Esophagus squamous epithelium (tissue), 5 donors: ENCODE measurements around the gene PDE7B. TPM values are rescaled to one million over a fixed set of nuclear protein-coding genes. Genes with fewer than 3 reads are reported as not detected.

Experiments
- DNase-seq: peaks from one replicate; lab custom pipeline; 2025; lab: John Stamatoyannopoulos, UW
- H3K27ac ChIP-seq, 4 donors: fragments of 200-600 bp; sonication (generic); one replicate each; pipeline ENCODE4 v1.5.1; 2016 to 2019; ENCODE audit warnings: mild to moderate bottlenecking in 1 of 4
- H3K27me3 ChIP-seq, 4 donors: fragments of 200-600 bp; sonication (generic); 1 replicate in 3 of 4; 2 replicates in 1 of 4; pipeline versions ENCODE4 v1.5.1 to v1.6.0; 2017 to 2021; ENCODE audit warnings: antibody characterized with exemption in 1 of 4
- H3K36me3 ChIP-seq, 3 donors: fragments of 200-600 bp; sonication (generic); one replicate each; pipeline ENCODE4 v1.5.1; 2016 to 2019
- H3K4me1 ChIP-seq, 3 donors: fragments of 200-600 bp; sonication (generic); one replicate each; pipeline ENCODE4 v1.5.1; 2017 to 2019
- H3K4me3 ChIP-seq, 4 donors: fragments of 200-600 bp; sonication (generic); 1 replicate in 3 of 4; 2 replicates in 1 of 4; pipeline ENCODE4 v1.5.1; 2016 to 2019; ENCODE audit warnings: mild to moderate bottlenecking in 2 of 4, moderate library complexity in 1 of 4
- H3K9me3 ChIP-seq, 3 donors: fragments of 200-600 bp; sonication (generic); one replicate each; pipeline ENCODE4 v1.5.1; 2016 to 2019
- CTCF ChIP-seq, 6 experiments: fragments of 450-650 bp in 4 of 6; fragments of 200-600 bp in 2 of 6; sonication (generic) in 2 of 6; IDR thresholded peaks; one replicate each; pipeline ENCODE4 v1.5.1; 2016 to 2019; ENCODE audit warnings: antibody characterized with exemption in 6 of 6, mild to moderate bottlenecking in 4 of 6, moderate library complexity in 4 of 6
- POLR2A ChIP-seq, 4 donors: fragments of 450-650 bp; IDR thresholded peaks; one replicate each; pipeline ENCODE4 v1.6.1; 2017; ENCODE audit warnings: antibody characterized with exemption in 4 of 4, mild to moderate bottlenecking in 4 of 4, moderate library complexity in 3 of 4
- WGBS, 2 donors: methylation state at CpG; one replicate each; pipeline ENCODE4 v1.1.5; 2018; 5-methylcytosine and 5-hydroxymethylcytosine counted together
- intact Hi-C: fragments of 100-400 bp; cut with DNase I; formaldehyde crosslinking; loops from one replicate; pipeline ENCODE4 v1.15.0; 2022
- total RNA-seq, 4 donors: library from RNA; depleted of rRNA; stranded (reverse); fragments of >200 nt; gene quantifications; one replicate each; pipeline ENCODE4 v1.1.0, GENCODE V29; 2016
- donor health status: DM: yes; HTN: yes; CAD: no.

Gene PDE7B
- total RNA-seq, 4 donors from 2014 or later, result 0.08 to 6.1 (median 0.47) TPM

GRCh38 chr6:136236466-136237293, 385.2 kb downstream of the PDE7B start:
- no peaks in the 10 kb centered on the region for H3K27me3 ChIP-seq
- H3K27ac ChIP-seq, result no peak overlapping the region
- WGBS, 2 donors, result 83 to 85% methylated on average over 9 of the region's 9 CpGs
- no peaks in the 10 kb centered on the region for H3K4me1 ChIP-seq
- no peak for TF ChIP-seq CTCF (IDR thresholded peaks at IDR 0.05)
- TF ChIP-seq POLR2A (IDR thresholded peaks at IDR 0.05), result no peak
- H3K36me3 ChIP-seq, result peaks cover 0 to 3% (median 0%) of the 10 kb centered on the region in 3 donors
- no peak for DNase-seq
- intact Hi-C loops, result no loop called here
- no peaks in the 10 kb centered on the region for H3K9me3 ChIP-seq
- H3K4me3 ChIP-seq, result no peak overlapping the region

GRCh38 chr6:136244061-136244616, 392.6 kb downstream of the PDE7B start:
- TF ChIP-seq CTCF (IDR thresholded peaks at IDR 0.05), result no peak
- TF ChIP-seq POLR2A (IDR thresholded peaks at IDR 0.05), result no peak
- H3K36me3 ChIP-seq, result peaks cover 0 to 4% (median 0%) of the 10 kb centered on the region in 3 donors
- intact Hi-C loops, result no loop called here
- 89 to 91% methylated on average over 5 of the region's 5 CpGs for WGBS, 2 donors
- H3K4me1 ChIP-seq, result peaks cover 0 to 2% (median under 1%) of the 10 kb centered on the region in 3 donors
- no peak overlapping the region for H3K27ac ChIP-seq
- no peak overlapping the region for H3K4me3 ChIP-seq
- no peaks in the 10 kb centered on the region for H3K27me3 ChIP-seq
- DNase-seq, result no peak
- no peaks in the 10 kb centered on the region for H3K9me3 ChIP-seq
